Fibroblast of skin of left quadriceps (primary cell): ENCODE measurements around the gene DUSP28.
"Not testable (repeated sequence)": the region's sequence is repeated elsewhere in the genome, so short reads cannot be mapped to it uniquely, and the experiment has no call there.

Experiments used
- DNase-seq, 2 experiments: peaks; one replicate each; pipeline ENCODE4 v3.0.0-alpha.2; 2013; ENCODE audit warnings: low read depth in 2 of 2

The DUSP28 gene

GRCh38 chr2:240527153-240527750 lies 32.9 kb upstream of the DUSP28 start:
- no peak for DNase-seq

- no peak for DNase-seq
Measured at GRCh38 chr2:240528406-240529040, 31.6 kb upstream of the DUSP28 start.

GRCh38 chr2:240529344-240529999 lies 30.7 kb upstream of the DUSP28 start:
- no peak for DNase-seq

DNA sequence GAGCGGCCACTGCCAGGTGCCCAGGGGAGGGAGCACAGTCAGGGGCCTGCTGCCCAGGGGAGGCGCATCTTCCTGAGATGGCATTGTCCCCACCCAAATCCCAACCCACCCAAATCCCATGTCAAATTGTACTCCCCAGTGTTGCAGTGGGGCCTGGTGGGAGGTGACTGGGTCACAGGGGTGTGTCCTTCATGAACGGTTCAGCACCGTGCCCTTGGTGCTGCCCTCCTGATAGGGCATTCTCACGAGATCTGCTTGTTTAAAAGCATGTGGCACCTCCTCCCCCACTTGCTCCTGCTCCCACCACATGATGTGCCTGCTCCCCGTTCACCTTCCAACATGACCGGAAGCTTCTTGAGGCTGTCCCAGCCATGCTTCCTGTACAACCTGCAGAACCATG lies 30.0 kb upstream of the DUSP28 start:
- DNase-seq: no peak

GRCh38 chr2:240531038-240531437 lies 29.1 kb upstream of the DUSP28 start:
- no peak for DNase-seq

DNA sequence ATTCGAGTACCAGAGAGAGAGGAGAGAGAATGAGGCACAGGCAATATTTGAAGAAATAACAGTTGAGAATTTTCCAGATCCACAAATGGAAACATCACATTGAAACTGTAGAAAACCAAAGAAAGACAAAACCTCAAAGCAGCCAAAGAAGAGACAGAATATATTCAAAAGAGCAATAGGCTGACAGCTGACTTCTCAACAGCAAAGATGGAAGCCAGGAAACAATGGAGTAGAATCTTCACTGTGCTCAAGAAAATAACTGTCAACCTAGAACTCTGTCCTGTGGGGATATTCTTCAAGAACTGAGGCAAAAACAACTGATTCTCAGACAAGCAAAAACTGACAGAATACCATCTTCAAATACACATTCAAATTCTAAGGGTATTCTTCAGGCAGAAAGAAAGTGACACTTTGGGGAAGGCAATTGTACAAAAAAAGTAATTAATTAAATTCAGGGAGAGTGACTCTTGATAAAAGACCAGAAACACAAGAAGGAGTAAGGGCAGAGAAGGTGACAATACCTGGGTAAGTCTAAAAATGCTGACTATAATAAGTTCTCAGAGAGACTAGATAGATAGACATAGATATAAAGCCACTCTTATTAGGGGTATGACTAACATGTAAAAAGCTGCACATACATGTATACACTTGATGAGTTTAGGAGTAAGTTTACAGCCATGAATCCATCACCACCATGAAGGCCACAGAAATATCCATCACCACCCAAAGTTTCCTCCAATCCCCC lies 28.0 kb upstream of the DUSP28 start:
- no peak for DNase-seq

DNA sequence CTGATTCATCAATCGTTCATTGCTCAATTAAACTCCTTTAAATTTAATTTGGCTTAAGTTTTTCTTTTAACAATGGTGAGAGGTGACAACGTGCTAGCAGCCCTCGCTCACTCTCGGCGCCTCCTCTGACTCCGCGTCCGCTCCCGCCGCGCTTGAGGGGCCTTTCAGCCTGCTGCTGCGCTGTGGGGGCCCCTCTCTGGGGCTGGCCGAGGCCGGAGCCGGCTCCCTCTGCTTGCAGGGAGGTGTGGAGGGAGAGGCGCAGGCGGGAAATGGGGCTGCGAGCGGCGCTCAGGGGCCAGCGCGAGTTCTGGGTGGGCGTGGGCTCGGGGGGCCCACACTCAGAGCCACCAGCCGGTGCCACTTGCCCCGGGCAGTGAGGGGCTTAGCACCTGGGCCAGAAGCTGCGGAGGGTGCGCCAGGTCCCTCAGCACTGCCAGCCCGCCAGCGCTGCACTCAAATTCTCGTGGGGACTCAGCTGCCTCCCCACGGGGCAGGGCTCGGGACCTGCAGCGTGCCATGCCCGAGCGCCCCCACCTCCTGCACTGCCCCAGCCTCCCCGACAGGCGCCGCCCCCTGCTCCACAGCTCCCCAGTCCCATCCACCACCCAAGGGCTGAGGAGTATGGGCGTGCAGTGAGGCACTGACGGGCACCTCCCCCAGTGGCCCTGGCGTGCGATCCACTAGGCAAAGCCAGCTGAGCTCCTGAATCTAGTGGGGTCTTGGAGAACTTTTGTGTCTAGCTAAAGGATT lies 22.0 kb upstream of the DUSP28 start:
- no peak for DNase-seq

GRCh38 chr2:240539101-240539500 lies 21.1 kb upstream of the DUSP28 start:
- not testable (repeated sequence) for DNase-seq

DNA sequence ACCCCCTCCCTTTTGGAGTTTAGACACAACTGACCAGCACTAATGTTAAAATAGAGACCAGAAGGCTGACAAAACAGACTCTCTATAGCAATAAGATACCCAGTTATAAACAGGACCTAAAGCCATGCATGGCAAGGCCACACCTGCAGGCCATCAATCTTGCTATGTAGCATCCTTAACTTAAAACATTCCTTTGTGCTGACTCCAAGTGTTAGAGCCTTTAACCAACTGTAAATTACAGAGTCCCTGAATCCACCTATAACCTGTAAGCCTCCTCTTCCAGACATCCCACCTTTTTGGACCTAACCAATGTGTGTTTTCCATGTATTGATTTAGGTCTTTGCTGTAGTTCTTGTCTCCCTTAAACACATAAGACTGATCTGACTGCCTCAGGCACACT lies 20.3 kb upstream of the DUSP28 start:
- no peak for DNase-seq

DNA sequence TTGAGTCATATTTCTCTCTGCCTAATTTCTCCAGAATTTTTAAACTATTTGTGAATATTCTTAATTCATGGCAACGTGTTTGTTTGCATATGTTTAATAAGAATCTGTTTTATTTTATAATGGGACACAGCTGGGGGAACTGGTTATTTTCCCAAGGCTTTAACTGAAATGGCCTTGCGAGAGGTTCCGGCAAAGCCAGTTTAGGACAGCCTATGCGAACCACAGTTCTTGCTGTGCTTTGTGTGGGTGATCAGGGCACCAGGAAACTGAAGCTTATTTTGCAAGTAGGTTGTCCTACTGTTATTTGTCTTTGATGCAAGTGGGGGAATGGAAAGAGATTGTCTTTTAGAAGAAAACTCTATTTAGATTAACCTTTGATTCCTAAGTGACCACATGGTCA lies 8.9 kb upstream of the DUSP28 start:
- DNase-seq: no peak

GRCh38 chr2:240551811-240552210 lies 8.3 kb upstream of the DUSP28 start:
- DNase-seq: no peak

- no peak for DNase-seq
Measured at GRCh38 chr2:240553956-240554480, 6.1 kb upstream of the DUSP28 start.

DNA sequence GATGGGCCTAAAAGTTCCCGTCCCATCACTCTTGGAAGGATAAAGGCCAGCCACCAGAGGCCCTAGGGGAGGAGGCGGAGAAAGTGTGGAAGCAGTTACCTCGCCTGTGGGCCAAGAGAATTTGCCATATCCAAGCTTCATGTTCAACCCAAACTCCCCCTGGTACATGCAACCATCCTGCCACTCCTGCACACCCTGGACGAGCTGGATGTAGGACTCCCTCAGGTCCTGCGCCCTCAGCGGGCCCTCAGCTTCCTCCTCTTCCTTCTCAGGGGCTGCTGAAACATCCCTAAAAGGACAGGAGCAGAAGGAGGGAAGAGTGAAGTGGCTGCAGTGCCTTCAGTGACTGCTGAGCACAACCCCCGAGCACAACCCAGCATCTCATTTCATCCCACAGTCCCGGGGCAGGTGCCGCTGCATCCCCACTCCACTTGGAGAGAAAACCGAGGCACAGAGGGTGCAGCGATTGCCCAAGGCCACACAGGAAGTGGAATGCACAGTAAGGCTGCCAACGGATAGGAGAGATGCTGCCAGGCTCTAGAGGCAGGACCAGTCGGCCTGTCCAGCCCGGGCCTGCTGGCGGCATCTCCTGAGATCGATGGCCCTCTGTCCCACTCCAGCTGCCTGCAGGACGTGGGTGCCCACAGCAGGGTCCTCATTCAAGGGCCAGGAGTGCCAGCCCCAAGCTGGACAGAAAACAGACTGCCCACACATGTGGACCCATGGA lies 5.2 kb upstream of the DUSP28 start:
- DNase-seq: no peak

GRCh38 chr2:240555541-240556250 lies 4.5 kb upstream of the DUSP28 start:
- DNase-seq: no peak

- DNase-seq: no peak
Measured at GRCh38 chr2:240556553-240557100, 3.5 kb upstream of the DUSP28 start.

GRCh38 chr2:240557101-240557751 lies 2.9 kb upstream of the DUSP28 start:
- DNase-seq: no peak

DNA sequence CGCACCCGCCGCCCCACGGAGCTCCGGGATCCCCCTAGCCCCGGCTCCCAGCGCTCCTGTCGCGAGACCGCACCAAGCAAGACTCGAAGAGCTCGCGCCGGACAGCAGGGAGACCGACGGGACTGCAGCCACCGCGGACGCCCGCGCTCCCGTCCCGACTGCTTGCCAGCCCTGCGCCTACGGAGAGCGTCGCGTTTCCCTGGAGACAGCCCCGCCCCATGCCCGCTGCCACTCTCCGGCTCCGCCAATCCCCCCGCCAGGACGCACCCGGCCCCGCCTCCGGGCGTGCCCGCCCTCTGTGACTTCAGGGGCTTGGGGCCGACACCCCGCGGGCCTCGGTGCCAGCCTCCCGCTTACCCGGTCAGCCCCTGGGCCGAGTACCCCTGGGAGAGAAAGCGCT lies 2.3 kb upstream of the DUSP28 start, which contains the start of gene ANKMY1:
ANKMY1 (minus strand) TSS at position 181 of the 400 bp plus-strand sequence. CDS start 653 bp downstream, outside the sequence.
- DNase-seq: peak; percentile 29 to 35

GRCh38 chr2:240558236-240558761 lies 1.9 kb upstream of the DUSP28 start:
- no peak for DNase-seq

DNA sequence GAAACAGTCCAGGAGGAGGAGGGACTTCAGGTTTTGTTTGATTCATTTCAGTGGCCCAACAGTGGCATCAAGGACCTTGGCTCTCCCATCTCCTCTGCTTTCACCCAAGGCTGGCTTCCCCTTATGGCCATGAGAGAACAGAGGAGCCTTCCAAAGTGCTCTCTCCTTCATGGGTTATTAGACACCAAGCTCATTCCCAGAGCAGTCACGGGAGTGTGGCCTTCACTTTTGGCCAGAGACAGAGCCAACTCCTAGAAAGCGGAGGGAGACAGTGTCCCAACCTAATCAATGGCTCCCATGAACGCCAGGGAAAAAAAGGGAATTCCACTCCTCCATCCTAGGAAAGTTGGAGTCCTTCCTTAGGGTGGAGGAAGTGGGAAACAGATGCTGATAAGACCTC lies 871 bp upstream of the DUSP28 start:
- no peak for DNase-seq
